K562 (cell line): ENCODE measurements around the gene WDHD1.

ENCODE experiments used
- L3MBTL2 ChIP-seq: fragments of 450-650 bp; IDR thresholded peaks from 2 replicates; pipeline ENCODE4 v1.6.1; 2016; ENCODE audit warnings: mild to moderate bottlenecking, moderate library complexity
- ZNF133 ChIP-seq: fragments of 250-450 bp; sonication (Bioruptor Pico); IDR thresholded peaks from 2 replicates; pipeline ENCODE4 v1.4.0; 2020; ENCODE audit warnings: mild to moderate bottlenecking
- TF ChIP-seq, protein P1 (sequence below), 3 experiments: IDR thresholded peaks in 2 of 3; conservative IDR thresholded peaks in 1 of 3; 2 replicates each; pipeline ENCODE4 v1.5.1; 2011 to 2012; ENCODE audit warnings: low read length in 3 of 3, mild to moderate bottlenecking in 3 of 3, control low read depth in 2 of 3, improper control_type of control experiment in 1 of 3, inconsistent platforms in 1 of 3, low read depth in 1 of 3, mixed read lengths in 1 of 3, moderate library complexity in 1 of 3; ENCODE audit not compliant: insufficient read depth in 2 of 3

DNA sequence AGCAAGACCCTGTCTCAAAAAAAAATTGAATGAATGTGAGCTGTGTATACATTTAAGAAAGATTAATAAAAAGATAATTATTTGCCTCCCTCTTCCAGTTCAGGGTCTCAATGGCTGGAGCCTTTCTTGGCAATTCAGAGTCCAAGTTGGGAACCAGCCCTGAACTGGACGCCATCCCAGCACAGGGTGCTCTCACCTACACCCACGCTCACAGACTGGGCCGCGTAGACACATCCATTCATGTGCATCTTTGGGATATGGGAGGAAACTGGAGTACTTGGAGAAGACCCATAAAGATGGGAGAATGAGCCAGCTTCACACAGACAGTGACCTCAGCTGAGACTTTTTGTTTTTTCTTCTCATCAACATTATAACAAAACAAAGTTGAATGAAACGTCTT lies 31.0 kb upstream of the WDHD1 start:
- TF ChIP-seq, protein P1, sequence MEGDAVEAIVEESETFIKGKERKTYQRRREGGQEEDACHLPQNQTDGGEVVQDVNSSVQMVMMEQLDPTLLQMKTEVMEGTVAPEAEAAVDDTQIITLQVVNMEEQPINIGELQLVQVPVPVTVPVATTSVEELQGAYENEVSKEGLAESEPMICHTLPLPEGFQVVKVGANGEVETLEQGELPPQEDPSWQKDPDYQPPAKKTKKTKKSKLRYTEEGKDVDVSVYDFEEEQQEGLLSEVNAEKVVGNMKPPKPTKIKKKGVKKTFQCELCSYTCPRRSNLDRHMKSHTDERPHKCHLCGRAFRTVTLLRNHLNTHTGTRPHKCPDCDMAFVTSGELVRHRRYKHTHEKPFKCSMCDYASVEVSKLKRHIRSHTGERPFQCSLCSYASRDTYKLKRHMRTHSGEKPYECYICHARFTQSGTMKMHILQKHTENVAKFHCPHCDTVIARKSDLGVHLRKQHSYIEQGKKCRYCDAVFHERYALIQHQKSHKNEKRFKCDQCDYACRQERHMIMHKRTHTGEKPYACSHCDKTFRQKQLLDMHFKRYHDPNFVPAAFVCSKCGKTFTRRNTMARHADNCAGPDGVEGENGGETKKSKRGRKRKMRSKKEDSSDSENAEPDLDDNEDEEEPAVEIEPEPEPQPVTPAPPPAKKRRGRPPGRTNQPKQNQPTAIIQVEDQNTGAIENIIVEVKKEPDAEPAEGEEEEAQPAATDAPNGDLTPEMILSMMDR (IDR thresholded peaks at IDR 0.05 in 2 of 3, conservative IDR thresholded peaks at IDR 0.05 in 1 of 3; ENCODE audit: insufficient read depth in 2 of 3, low read depth in 1 of 3, low read length in 3 of 3) = no peak
- TF ChIP-seq L3MBTL2 (no peak), ZNF133 (no peak)
